HG02759 (cell line): ENCODE results near the gene SLC9B2.
"Not testable (repeated sequence)": the region's sequence is repeated elsewhere in the genome, so short reads cannot be mapped to it uniquely, and the experiment has no call there.

Source experiments
- ATAC-seq: cut with Tn5 transposase; IDR thresholded peaks from one replicate; pipeline ENCODE4 v1.9.1; 2021; ENCODE audit warnings: mild to moderate bottlenecking, moderate library complexity; ENCODE audit not compliant: unreplicated experiment

SLC9B2 gene

GRCh38 chr4:103019308-103020124 lies 57.0 kb downstream of the SLC9B2 start, which contains the start of gene SLC9B1:
Gene SLC9B1, minus strand, starts transcription at chr4:103019705. Its CDS starts 27,994 bp downstream, at chr4:102991711.
- peak; percentile 99 for ATAC-seq

GRCh38 chr4:103018391-103019307 lies 57.9 kb downstream of the SLC9B2 start:
- no peak for ATAC-seq

GRCh38 chr4:103012551-103012950 lies 64.0 kb downstream of the SLC9B2 start:
- no peak for ATAC-seq

GRCh38 chr4:103012060-103012459 lies 64.5 kb downstream of the SLC9B2 start:
- ATAC-seq: no peak

- no peak for ATAC-seq
Measured at GRCh38 chr4:103011378-103012025, 65.1 kb downstream of the SLC9B2 start.

GRCh38 chr4:103010804-103011203 lies 65.8 kb downstream of the SLC9B2 start:
- no peak for ATAC-seq

GRCh38 chr4:103008875-103009729 lies 67.5 kb downstream of the SLC9B2 start:
- ATAC-seq: peak; percentile 81

- no peak for ATAC-seq
Measured at GRCh38 chr4:103002551-103002950, 74.0 kb downstream of the SLC9B2 start.

- no peak for ATAC-seq
Measured at GRCh38 chr4:102994803-102995202, 81.8 kb downstream of the SLC9B2 start.

GRCh38 chr4:102993985-102994384 lies 82.6 kb downstream of the SLC9B2 start:
- not testable (repeated sequence) for ATAC-seq

- no peak for ATAC-seq
Measured at GRCh38 chr4:102988429-102989020, 88.0 kb downstream of the SLC9B2 start.

- no peak for ATAC-seq
Measured at GRCh38 chr4:102981005-102981404, 95.6 kb downstream of the SLC9B2 start.
